IMR-90 (cell line): Measurements from ENCODE around the gene ARHGEF33. TPM values are rescaled to one million over a fixed set of nuclear protein-coding genes. Genes with fewer than 3 reads are reported as not detected.

Experiments used
- ATAC-seq: fragments of 200-7000 bp; cut with Tn5 transposase; 2 replicates; pipeline ENCODE4 v1.9.1; 2020; ENCODE audit warnings: low read depth, mild to moderate bottlenecking, moderate library complexity
- BruUV-seq: library from RNA; stranded (reverse); fragments of 400-500 nt; replicated peaks from 2 replicates; lab custom pipeline; 2021; lab: Mats Ljungman, UMichigan
- CTCF ChIA-PET: fragments of 300-600 bp; formaldehyde crosslinking; extraction: SDS; loops from one replicate; lab custom pipeline; 2021; ENCODE audit warnings: antibody characterized with exemption; lab: Yijun Ruan, JAX
- POLR2A ChIA-PET: fragments of 300-600 bp; sonication (Branson Sonifier 250); formaldehyde crosslinking; loops from one replicate; lab custom pipeline; 2022; ENCODE audit warnings: antibody characterized with exemption; ENCODE audit not compliant: unreplicated experiment; lab: Charles Lee
- DNase-seq: peaks from one replicate; pipeline ENCODE4 v3.0.0; 2013
- H2AFZ ChIP-seq: replicated peaks from 2 replicates; pipeline ENCODE3; 2013; ENCODE audit warnings: low read length, mild to moderate bottlenecking; ENCODE audit not compliant: poor library complexity
- H2AK5ac ChIP-seq: 2 replicates; pipeline ENCODE4 v1.6.1; 2013; ENCODE audit warnings: low read depth, low read length, inconsistent platforms
- H2AK9ac ChIP-seq: replicated peaks from 2 replicates; pipeline ENCODE3; 2013; ENCODE audit warnings: mild to moderate bottlenecking, low read depth, low read length, moderate library complexity; ENCODE audit not compliant: poor library complexity
- H2BK120ac ChIP-seq: 2 replicates; pipeline ENCODE4 v1.6.1; 2013; ENCODE audit warnings: low read depth, low read length, inconsistent platforms
- H2BK15ac ChIP-seq: 3 replicates; pipeline ENCODE4 v1.6.1; 2013; ENCODE audit warnings: low read depth, low read length, inconsistent platforms
- H2BK20ac ChIP-seq: 2 replicates; pipeline ENCODE4 v1.6.1; 2013; ENCODE audit warnings: low read depth, mild to moderate bottlenecking, inconsistent platforms, low read length, moderate library complexity
- H2BK5ac ChIP-seq: 2 replicates; pipeline ENCODE4 v1.6.1; 2013; ENCODE audit warnings: mild to moderate bottlenecking, low read depth, low read length, inconsistent platforms; ENCODE audit not compliant: poor library complexity, severe bottlenecking
- H3K14ac ChIP-seq: replicated peaks from 2 replicates; pipeline ENCODE4 v1.6.1; 2013; ENCODE audit warnings: low read depth, low read length, inconsistent platforms
- H3K18ac ChIP-seq: 2 replicates; pipeline ENCODE4 v1.6.1; 2013; ENCODE audit warnings: low read depth, low read length, control low read depth
- H3K23ac ChIP-seq: 2 replicates; pipeline ENCODE4 v1.6.1; 2013; ENCODE audit warnings: low read depth, low read length, inconsistent platforms
- H3K27ac ChIP-seq: 2 replicates; pipeline ENCODE4 v1.5.1; 2013; ENCODE audit warnings: mild to moderate bottlenecking, control low read depth, low read length; ENCODE audit not compliant: insufficient read depth
- H3K27me3 ChIP-seq: 2 replicates; pipeline ENCODE4 v1.6.1; 2013; ENCODE audit warnings: low read length; ENCODE audit not compliant: control insufficient read depth, insufficient read depth
- H3K36me3 ChIP-seq: 2 replicates; pipeline ENCODE4 v1.6.1; 2013; ENCODE audit warnings: low read length, mixed read lengths; ENCODE audit not compliant: control insufficient read depth, insufficient read depth
- H3K4ac ChIP-seq: 2 replicates; pipeline ENCODE4 v1.6.1; 2013; ENCODE audit warnings: low read depth, low read length, inconsistent platforms
- H3K4me1 ChIP-seq: 2 replicates; pipeline ENCODE4 v1.6.1; 2013; ENCODE audit warnings: low read length, mixed read lengths; ENCODE audit not compliant: control insufficient read depth, insufficient read depth
- H3K4me2 ChIP-seq: 2 replicates; pipeline ENCODE4 v1.6.1; 2013; ENCODE audit warnings: low read depth, mild to moderate bottlenecking, control low read depth, low read length, moderate library complexity
- H3K4me3 ChIP-seq: 2 replicates; pipeline ENCODE4 v1.5.1; 2013; ENCODE audit warnings: low read depth, mild to moderate bottlenecking, control low read depth, low read length, moderate library complexity; ENCODE audit not compliant: insufficient read depth
- H3K56ac ChIP-seq: 2 replicates; pipeline ENCODE4 v1.6.1; 2013; ENCODE audit warnings: low read length, inconsistent platforms; ENCODE audit not compliant: insufficient read depth; ENCODE audit errors: extremely low read depth
- H3K79me1 ChIP-seq, 2 experiments: 2 replicates each; pipeline ENCODE4 v1.6.1; 2013; ENCODE audit warnings: low read length in 2 of 2, inconsistent platforms in 1 of 2, low read depth in 1 of 2
- H3K9ac ChIP-seq: 2 replicates; pipeline ENCODE4 v1.6.1; 2013; ENCODE audit warnings: low read depth, low read length, control low read depth
- H3K9me1 ChIP-seq: 2 replicates; pipeline ENCODE4 v1.6.1; 2013; ENCODE audit warnings: low read length, inconsistent platforms; ENCODE audit not compliant: insufficient read depth
- H3K9me3 ChIP-seq: 2 replicates; pipeline ENCODE4 v1.6.1; 2013; ENCODE audit warnings: low read length; ENCODE audit not compliant: control insufficient read depth, insufficient read depth
- H4K20me1 ChIP-seq: 2 replicates; pipeline ENCODE4 v1.6.1; 2013; ENCODE audit warnings: low read length, inconsistent platforms; ENCODE audit not compliant: insufficient read depth
- H4K5ac ChIP-seq: 2 replicates; pipeline ENCODE4 v1.6.1; 2013; ENCODE audit warnings: mild to moderate bottlenecking, low read depth, low read length, control low read depth
- H4K8ac ChIP-seq, 2 experiments: 2 replicates each; pipeline ENCODE4 v1.6.1; 2013; ENCODE audit warnings: low read depth in 2 of 2, low read length in 2 of 2, control low read depth in 1 of 2, inconsistent platforms in 1 of 2
- H4K91ac ChIP-seq: 2 replicates; pipeline ENCODE4 v1.6.1; 2013; ENCODE audit warnings: low read depth, low read length, inconsistent platforms; ENCODE audit not compliant: insufficient read depth
- BHLHE40 ChIP-seq: fragments of 150-350 bp; IDR thresholded peaks from 2 replicates; pipeline ENCODE4 v1.6.1; 2016; ENCODE audit warnings: mild to moderate bottlenecking, low read depth, low read length
- CEBPB ChIP-seq: IDR thresholded peaks from 2 replicates; pipeline ENCODE4 v1.6.1; 2012; ENCODE audit warnings: low read depth, low read length, improper control_type of control experiment
- CHD1 ChIP-seq: IDR thresholded peaks from 2 replicates; pipeline ENCODE4 v1.6.1; 2012; ENCODE audit warnings: low read depth, low read length, improper control_type of control experiment
- FOS ChIP-seq: fragments of 150-350 bp; IDR thresholded peaks from 2 replicates; pipeline ENCODE4 v1.6.1; 2016; ENCODE audit warnings: low read depth, low read length
- MAFK ChIP-seq: IDR thresholded peaks from 2 replicates; pipeline ENCODE4 v1.6.1; 2012; ENCODE audit warnings: low read depth, low read length, improper control_type of control experiment
- MAZ ChIP-seq: IDR thresholded peaks from 2 replicates; pipeline ENCODE4 v1.6.1; 2012; ENCODE audit warnings: low read depth, mild to moderate bottlenecking, low read length, improper control_type of control experiment, moderate library complexity, borderline replicate concordance
- MXI1 ChIP-seq: IDR thresholded peaks from 2 replicates; pipeline ENCODE4 v1.6.1; 2012; ENCODE audit warnings: low read depth, mild to moderate bottlenecking, low read length, moderate library complexity, borderline replicate concordance
- NFE2L2 ChIP-seq: fragments of 150-350 bp; IDR thresholded peaks from 2 replicates; pipeline ENCODE4 v1.6.1; 2016; ENCODE audit warnings: low read depth, mild to moderate bottlenecking, low read length
- POLR2A ChIP-seq: IDR thresholded peaks from 2 replicates; pipeline ENCODE4 v1.6.1; 2012; ENCODE audit warnings: mild to moderate bottlenecking, low read depth, low read length
- RAD21 ChIP-seq: IDR thresholded peaks from 2 replicates; pipeline ENCODE4 v1.6.1; 2012; ENCODE audit warnings: low read length, improper control_type of control experiment
- RCOR1 ChIP-seq: IDR thresholded peaks from 2 replicates; pipeline ENCODE4 v1.6.1; 2012; ENCODE audit warnings: mild to moderate bottlenecking, low read length, improper control_type of control experiment; ENCODE audit not compliant: insufficient replicate concordance
- RFX5 ChIP-seq: IDR thresholded peaks from 2 replicates; pipeline ENCODE4 v1.8.0; 2012; ENCODE audit warnings: low read depth, mild to moderate bottlenecking, low read length, moderate library complexity
- whole genome bisulfite sequencing, 2 experiments: methylation state at CpG; one replicate each; pipeline versions ENCODE4 v1.1.5 to v1.1.7; 2013; ENCODE audit warnings: missing lambda C conversion rate in 2 of 2; ENCODE audit not compliant: insufficient read length in 1 of 2; ENCODE audit errors: extremely low coverage in 2 of 2; 5-methylcytosine and 5-hydroxymethylcytosine counted together
- dilution Hi-C: fragments of 300-500 bp; cut with HindIII; formaldehyde crosslinking; loops from one replicate; pipeline ENCODE4 v1.14.3; 2018; ENCODE audit warnings: low sequenced_read_pairs; ENCODE audit not compliant: unreplicated experiment
- in situ Hi-C: fragments of 300-500 bp; cut with MboI; formaldehyde crosslinking; loops from 3 replicates; pipeline ENCODE4 v1.14.3; 2019; ENCODE audit warnings: low sequenced_read_pairs, inconsistent platforms, mixed read lengths
- intact Hi-C: fragments of 100-400 bp; cut with micrococcal nuclease; formaldehyde crosslinking; loops from 2 replicates; pipeline ENCODE4 v1.10.0; 2022
- polyA plus RNA-seq, 3 experiments: library from polyadenylated mRNA; depleted of rRNA; stranded (reverse); fragments of >200 nt; gene quantifications; 2 replicates each; pipeline ENCODE4 v1.2.3, GENCODE V29; 2012; ENCODE audit warnings: low replicate concordance in 1 of 3
- total RNA-seq: library from RNA; depleted of rRNA; stranded (reverse); fragments of >200 nt; gene quantifications from 2 replicates; pipeline ENCODE4 v1.2.3, GENCODE V29; 2012
- TF ChIP-seq, protein P1 (sequence below): fragments of 150-350 bp; IDR thresholded peaks from 2 replicates; pipeline ENCODE4 v1.6.1; 2016; ENCODE audit warnings: low read depth, mild to moderate bottlenecking, low read length, moderate library complexity, borderline replicate concordance
- TF ChIP-seq, protein P2 (sequence below): conservative IDR thresholded peaks from 2 replicates; pipeline ENCODE4 v1.5.1; 2012; ENCODE audit warnings: mild to moderate bottlenecking, low read depth, low read length, improper control_type of control experiment
- TF ChIP-seq, protein P3 (sequence below): fragments of 150-350 bp; IDR thresholded peaks from 2 replicates; pipeline ENCODE4 v1.6.1; 2017; ENCODE audit warnings: mild to moderate bottlenecking, antibody characterized with exemption, low read length, low read depth

ARHGEF33 gene
- total and polyA plus RNA-seq, 2 of the 4 experiments (the other 2 are of a cell fraction), result 0.18 to 0.21 TPM

DNA sequence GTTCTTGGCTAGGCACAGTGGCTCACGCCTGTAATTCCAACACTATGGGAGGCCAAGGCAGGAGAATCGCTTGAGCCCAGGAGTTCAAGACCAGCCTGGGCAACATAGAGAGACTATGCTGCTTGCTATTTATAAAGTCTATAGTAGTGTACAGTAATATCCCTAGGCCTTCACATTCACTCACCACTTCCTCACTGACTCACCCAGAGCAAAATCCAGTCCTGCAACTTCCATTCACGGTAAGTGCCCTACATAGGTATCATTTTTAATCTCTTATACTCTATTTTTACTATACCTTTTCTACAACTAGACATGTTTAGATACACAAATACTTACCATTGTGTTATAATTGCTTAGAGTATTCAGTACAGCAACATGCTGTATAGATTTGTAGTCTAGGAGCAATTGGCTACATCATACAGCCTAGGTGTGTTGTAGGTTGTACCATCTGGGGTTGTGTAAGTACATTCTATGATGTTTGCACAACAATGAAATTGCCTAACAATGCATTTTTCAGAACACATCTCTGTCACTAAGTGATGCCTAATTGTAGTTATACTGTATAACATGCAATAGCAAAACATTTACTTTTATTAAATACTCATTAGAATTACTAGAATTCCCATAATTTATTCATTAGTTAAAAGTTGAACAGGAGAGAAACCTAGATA lies 22.8 kb upstream of the ARHGEF33 start:
- Histone ChIP-seq H4K91ac (no peak overlapping the region), H2AK5ac (no peak overlapping the region), H2BK5ac (no peak overlapping the region), H3K79me1 (peaks cover 8 to 24% of the 10 kb centered on the region in 2 experiments), H2AK9ac (no peak overlapping the region), H3K18ac (no peak overlapping the region), H3K14ac (no peak overlapping the region), H2BK20ac (no peak overlapping the region), H3K56ac (no peak overlapping the region), H4K5ac (no peak overlapping the region), H3K36me3 (peaks cover 11% of the 10 kb centered on the region), H3K4ac (no peak overlapping the region), H3K4me1 (0 out of 2 replicates have a peak, but pooled peaks cover 1% of the 10 kb centered on the region), H3K27me3 (no peaks in the 10 kb centered on the region), H3K9me3 (no peaks in the 10 kb centered on the region), H3K23ac (no peak overlapping the region), H3K27ac (no peak overlapping the region), H2BK15ac (no peak overlapping the region), H4K20me1 (no peaks in the 10 kb centered on the region), H3K4me3 (no peak overlapping the region), H3K9me1 (no peaks in the 10 kb centered on the region), H3K4me2 (no peak overlapping the region), H4K8ac (no peak overlapping the region), H3K9ac (no peak overlapping the region), H2AFZ (no peak overlapping the region), H2BK120ac (no peak overlapping the region)
- DNase-seq (peak; percentile 30), ATAC-seq (no peak)
- dilution Hi-C loops, result no loop called here
- POLR2A ChIA-PET, result no interaction called here
- CTCF ChIA-PET, result no interaction called here
- WGBS, 2 experiments, result no CpG with 5 or more reads among the region's 3 CpGs
- BruUV-seq, result no TSS peak
- in situ Hi-C loops, result no loop called here
- intact Hi-C loops, result no loop called here
- TF ChIP-seq NFE2L2 (no peak), CEBPB (no peak), BHLHE40 (no peak), MXI1 (no peak), RAD21 (no peak), POLR2A (no peak), FOS (no peak), MAZ (no peak), RCOR1 (no peak), CHD1 (no peak), RFX5 (no peak), MAFK (no peak)
- TF ChIP-seq, protein P1, sequence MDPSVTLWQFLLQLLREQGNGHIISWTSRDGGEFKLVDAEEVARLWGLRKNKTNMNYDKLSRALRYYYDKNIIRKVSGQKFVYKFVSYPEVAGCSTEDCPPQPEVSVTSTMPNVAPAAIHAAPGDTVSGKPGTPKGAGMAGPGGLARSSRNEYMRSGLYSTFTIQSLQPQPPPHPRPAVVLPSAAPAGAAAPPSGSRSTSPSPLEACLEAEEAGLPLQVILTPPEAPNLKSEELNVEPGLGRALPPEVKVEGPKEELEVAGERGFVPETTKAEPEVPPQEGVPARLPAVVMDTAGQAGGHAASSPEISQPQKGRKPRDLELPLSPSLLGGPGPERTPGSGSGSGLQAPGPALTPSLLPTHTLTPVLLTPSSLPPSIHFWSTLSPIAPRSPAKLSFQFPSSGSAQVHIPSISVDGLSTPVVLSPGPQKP, result no peak
- TF ChIP-seq, protein P2, sequence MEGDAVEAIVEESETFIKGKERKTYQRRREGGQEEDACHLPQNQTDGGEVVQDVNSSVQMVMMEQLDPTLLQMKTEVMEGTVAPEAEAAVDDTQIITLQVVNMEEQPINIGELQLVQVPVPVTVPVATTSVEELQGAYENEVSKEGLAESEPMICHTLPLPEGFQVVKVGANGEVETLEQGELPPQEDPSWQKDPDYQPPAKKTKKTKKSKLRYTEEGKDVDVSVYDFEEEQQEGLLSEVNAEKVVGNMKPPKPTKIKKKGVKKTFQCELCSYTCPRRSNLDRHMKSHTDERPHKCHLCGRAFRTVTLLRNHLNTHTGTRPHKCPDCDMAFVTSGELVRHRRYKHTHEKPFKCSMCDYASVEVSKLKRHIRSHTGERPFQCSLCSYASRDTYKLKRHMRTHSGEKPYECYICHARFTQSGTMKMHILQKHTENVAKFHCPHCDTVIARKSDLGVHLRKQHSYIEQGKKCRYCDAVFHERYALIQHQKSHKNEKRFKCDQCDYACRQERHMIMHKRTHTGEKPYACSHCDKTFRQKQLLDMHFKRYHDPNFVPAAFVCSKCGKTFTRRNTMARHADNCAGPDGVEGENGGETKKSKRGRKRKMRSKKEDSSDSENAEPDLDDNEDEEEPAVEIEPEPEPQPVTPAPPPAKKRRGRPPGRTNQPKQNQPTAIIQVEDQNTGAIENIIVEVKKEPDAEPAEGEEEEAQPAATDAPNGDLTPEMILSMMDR, result no peak
- TF ChIP-seq, protein P3, sequence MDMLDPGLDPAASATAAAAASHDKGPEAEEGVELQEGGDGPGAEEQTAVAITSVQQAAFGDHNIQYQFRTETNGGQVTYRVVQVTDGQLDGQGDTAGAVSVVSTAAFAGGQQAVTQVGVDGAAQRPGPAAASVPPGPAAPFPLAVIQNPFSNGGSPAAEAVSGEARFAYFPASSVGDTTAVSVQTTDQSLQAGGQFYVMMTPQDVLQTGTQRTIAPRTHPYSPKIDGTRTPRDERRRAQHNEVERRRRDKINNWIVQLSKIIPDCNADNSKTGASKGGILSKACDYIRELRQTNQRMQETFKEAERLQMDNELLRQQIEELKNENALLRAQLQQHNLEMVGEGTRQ, result no peak
